ENCODE results near the gene SLC34A2. TPM values are rescaled to one million over a fixed set of nuclear protein-coding genes. Genes with fewer than 3 reads are reported as not detected.
"Not testable (repeated sequence)": the region's sequence is repeated elsewhere in the genome, so short reads cannot be mapped to it uniquely, and the experiment has no call there.

SLC34A2 gene, protein sequence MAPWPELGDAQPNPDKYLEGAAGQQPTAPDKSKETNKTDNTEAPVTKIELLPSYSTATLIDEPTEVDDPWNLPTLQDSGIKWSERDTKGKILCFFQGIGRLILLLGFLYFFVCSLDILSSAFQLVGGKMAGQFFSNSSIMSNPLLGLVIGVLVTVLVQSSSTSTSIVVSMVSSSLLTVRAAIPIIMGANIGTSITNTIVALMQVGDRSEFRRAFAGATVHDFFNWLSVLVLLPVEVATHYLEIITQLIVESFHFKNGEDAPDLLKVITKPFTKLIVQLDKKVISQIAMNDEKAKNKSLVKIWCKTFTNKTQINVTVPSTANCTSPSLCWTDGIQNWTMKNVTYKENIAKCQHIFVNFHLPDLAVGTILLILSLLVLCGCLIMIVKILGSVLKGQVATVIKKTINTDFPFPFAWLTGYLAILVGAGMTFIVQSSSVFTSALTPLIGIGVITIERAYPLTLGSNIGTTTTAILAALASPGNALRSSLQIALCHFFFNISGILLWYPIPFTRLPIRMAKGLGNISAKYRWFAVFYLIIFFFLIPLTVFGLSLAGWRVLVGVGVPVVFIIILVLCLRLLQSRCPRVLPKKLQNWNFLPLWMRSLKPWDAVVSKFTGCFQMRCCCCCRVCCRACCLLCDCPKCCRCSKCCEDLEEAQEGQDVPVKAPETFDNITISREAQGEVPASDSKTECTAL
- not detected for total RNA-seq

DNA sequence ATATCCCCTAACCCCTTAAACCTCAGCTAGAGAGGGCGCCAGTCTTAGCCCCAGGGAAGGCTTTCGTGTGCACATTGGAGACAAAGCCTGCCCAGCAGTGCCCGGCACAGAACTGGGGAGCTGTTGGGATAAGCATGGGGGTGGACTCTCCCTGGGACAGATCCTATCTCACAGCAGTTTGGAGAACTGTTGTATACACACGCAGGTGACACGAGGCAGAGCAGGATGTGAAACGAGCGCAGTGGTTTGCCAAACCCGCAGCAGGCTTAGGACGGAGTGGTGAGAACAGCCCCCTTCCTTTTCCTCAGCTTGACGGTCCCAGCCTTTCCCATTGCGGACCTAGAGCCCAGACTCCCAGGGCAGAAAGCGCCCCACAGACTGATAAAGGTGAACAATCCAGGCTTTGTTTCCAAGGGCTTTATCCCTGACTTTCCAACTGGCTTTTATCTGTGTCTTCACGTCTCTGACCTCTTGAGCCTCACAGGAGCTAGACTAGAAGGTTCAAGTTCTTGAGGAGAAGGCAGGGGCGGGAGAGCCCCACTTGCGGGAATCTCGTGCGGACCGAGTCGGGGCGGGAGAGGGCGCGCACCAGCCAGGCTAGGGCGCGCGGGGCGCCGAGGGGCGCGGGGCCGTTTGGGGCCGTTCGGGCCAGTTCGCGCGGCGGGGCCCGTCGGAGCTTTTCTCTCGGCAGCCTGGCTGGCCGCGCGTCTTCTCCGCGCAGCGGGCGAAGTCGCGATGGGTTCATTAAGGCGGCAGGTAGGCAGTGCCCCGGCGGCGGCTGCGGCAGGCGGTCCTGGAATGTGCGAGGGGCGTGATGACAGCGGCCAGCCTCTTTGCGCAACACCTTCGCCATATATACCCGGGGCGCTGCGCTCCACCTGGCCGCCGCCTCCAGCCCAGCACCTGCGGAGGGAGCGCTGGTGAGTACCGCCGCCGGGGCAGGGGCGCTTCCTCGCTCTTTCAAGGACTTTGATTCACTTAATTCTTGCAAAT lies at the start of gene SLC34A2:
Gene SLC34A2 (plus strand): TSS at position 881 of the 993 bp plus-strand sequence. CDS start 6,650 bp downstream, outside the sequence.
- ChIA-PET POLR2A (no interaction called here), CTCF (no interaction called here)

DNA sequence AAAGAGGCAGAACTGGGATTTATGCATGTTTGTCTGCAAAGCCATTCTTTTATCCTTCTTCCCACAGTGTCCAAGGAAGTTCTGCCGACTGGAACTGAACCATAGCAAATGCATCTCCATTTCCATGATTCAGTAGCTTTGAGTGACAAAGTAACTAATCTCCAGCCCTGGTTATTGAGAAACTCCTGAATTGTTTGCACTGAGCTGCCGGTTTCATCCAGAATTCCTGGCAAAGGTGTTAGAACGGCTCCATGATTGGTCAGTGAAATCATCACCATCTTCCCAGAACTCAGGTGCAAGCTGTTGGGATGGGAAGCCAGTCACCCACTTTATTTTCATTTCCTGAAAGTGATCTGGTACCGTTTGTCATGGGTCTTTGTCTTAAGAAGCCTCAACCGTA lies 47.0 kb upstream of the SLC34A2 start:
- POLR2A ChIA-PET: no interaction called here
- CTCF ChIA-PET: interaction anchor here (0.6 kb wide), 1 partner anchor 1027 kb away, joined by 3 read pairs; no protein-coding TSS in a partner anchor

DNA sequence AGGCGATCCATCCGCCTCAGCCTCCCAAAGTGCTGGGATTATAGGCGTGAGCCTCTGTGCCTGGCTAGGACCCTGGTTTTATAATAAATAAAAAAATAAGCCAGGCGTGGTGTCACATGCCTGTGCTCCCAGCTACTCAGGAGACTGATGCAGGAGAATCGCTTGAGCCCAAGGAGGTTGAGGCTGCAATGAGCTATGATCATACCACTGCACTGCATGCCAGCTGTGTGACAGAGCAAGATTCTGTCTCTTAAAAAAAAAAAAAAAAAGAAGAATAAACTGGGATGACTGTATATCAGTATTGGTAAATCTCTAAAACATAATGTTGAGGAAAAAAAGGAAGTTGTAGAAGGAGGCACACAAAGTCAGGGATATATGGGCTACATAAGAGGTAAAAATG lies 45.7 kb upstream of the SLC34A2 start:
- ChIA-PET CTCF (interaction anchor here (0.7 kb wide), 1 partner anchor 159 kb away, joined by 4 read pairs; no protein-coding TSS in a partner anchor), POLR2A (no interaction called here)

DNA sequence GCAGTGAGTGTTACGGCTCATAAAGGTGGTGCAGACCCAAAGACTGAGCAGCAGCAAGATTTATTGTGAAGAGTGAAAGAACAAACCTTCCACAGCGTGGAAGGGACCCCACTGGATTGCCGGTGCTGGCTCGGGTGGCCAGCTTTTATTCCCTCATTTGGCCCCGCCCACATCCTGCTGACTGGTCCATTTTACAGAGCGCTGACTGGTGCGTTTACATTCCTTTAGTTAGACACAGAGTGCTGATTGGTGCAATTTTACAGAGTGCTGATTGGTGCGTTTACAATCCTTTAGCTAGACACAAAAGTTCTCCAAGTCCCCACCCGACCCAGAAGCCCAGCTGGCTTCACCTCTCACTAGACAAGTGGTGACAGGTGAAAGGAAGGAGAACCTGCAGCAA lies 42.0 kb upstream of the SLC34A2 start:
- CTCF ChIA-PET, POLR2A ChIA-PET: not testable (repeated sequence)

DNA sequence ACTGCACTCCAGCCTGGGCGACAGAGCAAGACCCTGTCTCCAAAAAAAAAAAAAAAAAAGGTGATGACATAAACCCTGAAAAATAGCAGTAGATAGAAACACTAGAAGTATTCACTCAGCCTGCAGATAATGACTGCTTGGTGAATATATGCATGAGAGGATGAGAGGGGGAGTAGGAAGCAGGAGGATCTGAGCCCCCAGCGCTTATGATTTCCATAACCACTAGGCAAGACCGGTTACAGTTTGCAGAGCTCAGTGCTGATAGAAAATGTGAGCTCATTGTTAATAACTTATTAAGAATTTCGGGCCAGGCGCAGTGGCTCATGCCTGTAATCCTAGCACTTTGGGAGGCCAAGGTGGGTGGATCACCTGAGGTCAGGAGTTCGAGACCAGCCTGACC lies 40.8 kb upstream of the SLC34A2 start:
- POLR2A ChIA-PET: no interaction called here
- CTCF ChIA-PET: no interaction called here

DNA sequence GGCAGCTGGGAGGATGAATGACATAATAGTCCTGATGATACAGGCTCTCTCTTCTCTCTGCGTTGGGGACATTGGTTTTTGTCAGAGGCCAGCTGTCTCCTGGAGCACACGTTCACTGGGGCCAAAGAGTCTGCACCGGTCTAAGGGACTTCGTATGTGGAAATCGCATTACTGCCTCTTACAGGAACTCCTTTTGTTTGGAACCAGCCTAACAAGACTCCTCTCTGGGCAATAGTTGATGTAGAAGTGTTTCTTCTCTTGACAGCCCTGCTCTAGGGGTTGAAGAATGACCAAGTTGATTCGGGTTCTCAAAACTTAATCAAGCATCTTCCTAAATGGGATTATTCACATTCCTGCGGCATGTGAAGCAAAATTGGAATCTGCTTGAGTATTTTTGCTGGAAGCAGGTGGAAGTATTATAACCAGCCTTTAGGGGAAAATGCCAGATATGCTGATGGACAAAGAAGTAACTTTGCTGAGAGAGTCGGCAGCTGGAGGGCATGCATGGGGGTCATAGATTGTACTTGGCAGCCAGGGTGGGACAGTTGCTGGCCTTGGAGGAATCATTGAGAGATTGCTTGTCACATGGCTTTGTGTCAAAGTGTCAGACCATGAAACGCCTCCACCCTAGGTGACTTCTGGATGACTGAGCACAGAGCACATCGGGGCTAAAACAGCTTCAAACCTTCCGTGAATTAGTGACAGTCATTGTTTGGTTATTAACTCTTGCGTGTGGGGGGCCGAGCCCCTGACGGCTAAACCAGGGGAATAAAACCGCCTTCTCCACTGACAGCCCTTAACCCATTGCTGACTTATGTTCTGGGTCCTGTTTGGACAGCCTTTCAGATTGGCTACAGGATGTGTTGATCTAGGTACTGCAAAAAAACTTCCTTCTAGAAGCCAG lies 34.4 kb upstream of the SLC34A2 start:
- CTCF ChIA-PET: no interaction called here
- POLR2A ChIA-PET: no interaction called here

DNA sequence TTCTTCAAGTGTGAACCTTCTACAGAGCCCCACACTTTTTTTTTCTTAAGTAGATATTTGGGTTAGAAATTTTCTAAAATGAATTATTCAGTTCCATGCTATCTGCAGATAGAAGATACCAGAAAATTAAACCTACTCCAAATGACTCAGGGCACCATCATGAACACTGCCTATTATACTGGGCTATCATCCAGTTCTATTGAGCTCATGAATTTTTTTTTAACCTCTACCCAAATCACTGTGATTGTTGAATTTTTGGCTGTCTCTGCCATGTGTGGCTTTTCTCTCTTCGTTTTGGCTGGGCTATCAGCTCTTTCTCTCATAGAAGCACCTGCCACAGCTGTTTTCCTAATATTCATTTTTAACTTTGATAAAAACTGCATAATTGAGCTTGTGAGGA lies 31.0 kb upstream of the SLC34A2 start:
- CTCF ChIA-PET: interaction anchor here (1.4 kb wide), 1 partner anchor 185 kb away, joined by 3 read pairs; no protein-coding TSS in a partner anchor
- POLR2A ChIA-PET: no interaction called here

DNA sequence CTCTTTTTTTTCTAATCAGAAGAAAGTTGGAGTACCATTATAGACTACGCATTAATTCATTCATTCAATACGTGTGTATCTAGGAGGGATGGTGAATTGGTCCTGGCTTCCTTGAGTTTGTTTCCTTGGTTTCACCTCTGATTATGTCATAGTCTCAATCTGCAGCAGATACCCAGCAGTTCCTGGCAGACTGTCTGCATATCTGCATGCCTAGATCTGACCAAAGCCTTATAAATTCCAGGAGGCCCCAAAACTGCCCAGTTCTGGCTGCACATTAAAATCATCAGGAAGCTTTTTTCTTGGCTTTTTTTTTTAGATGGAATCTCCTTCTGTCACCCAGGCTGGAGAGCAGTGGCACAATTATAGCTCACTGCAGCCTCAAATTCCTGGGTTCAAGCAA lies 27.2 kb upstream of the SLC34A2 start:
- CTCF ChIA-PET: no interaction called here
- POLR2A ChIA-PET: no interaction called here

DNA sequence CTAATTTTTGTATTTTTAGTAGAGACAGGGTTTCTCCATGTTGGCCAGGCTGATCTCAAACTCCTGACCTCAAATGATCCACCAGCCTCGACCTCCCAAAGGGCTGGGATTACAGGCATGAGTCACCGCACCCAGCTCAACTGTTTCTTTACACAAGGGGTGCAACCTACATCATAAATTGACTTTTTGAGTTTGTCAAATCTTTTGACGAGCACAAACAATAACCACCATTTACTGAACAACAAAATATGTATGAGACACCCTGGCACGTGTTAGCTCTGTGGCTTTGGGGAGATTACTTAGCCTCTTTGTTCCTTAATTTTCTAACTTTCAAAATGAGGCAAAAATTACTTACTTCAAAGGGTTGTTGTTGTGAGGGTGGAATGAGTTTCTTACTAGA lies 23.5 kb upstream of the SLC34A2 start:
- CTCF ChIA-PET: no interaction called here
- POLR2A ChIA-PET: no interaction called here

DNA sequence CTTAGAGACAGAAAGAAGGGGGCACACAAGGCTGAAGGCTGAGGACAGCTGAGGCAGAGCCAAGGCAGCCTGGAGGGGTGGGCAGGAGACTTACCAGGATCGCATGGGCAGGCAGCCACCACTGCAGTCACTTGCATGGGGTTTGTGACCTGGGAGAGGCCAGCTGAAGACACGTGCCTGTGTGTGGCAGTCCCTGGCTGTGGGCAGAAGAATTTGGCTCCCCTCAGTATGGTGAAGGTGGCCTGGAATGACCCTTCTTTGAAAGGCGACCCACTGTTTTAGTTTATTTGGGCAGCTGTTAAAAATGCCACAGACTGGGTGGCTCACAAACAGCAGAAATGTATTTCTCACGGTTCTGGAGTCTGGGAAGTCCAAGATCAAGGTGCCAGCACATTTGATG lies 22.1 kb upstream of the SLC34A2 start:
- POLR2A ChIA-PET: no interaction called here
- CTCF ChIA-PET: no interaction called here

DNA sequence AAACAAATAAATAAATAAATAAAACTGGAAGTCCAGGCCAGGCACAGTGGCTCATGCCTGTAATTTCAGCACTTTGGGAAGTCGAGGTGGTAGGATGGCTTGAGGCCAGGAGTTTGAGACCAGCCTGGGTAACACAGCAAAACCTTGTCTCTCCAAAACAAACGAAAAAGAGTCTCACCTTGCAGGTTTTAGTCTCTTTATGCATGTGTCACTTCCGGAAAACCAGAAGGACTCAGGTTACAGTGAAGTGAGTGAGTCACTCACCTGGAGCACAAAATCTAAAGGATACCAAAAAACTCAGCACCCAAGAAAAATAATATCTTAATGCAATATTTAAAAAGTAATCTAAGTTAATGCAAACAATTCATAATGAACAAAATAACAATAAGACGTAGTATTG lies 20.1 kb upstream of the SLC34A2 start:
- POLR2A ChIA-PET: no interaction called here
- CTCF ChIA-PET: no interaction called here

DNA sequence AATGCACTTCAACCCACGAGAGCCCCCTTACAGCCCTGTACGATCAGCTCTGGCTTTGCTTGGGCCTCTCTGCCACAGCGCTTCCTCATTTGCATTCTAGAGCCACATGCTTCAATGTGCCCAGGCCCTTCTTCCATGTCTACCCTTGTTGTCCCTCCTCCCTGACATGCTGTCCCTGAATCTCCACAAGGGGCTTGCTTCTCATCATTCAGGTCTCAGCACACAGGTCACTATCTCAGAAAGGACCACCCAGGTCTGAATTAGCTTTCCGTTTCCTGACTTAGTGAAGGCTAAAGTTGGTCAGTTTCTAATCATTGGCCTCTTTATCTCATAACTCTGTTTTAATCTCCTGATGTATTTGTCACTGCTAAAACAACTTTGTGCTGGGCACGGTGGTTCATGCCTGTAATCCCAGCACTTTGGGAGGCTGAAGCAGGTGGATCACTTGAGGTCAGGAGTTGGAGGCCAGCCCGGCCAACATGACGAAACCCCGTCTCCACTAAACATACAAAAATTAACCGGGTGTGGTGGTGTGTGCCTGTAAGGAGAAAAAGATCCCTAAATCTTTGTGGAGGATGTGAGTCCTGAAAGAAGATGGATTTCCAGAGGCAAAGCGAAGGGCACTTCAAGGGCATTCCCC lies 17.9 kb upstream of the SLC34A2 start:
- POLR2A ChIA-PET: no interaction called here
- CTCF ChIA-PET: no interaction called here

DNA sequence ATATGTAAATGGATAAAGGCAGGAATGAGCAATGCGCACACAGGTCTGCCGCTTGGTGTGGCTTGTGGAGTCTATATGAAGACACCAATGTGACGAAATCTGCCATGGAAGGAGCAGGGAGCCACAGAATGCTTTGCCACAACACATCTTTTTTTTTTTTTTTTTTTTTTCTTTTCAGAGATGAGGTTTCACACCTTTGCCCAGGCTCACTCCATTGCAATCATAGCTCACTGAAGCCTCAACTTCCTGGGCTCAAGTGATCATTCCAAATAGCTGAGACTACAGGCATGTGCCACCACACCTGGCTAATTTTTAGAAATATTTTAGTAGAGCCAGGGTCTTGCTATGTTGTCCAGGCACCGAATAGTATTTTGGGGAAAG lies 17.4 kb upstream of the SLC34A2 start:
- ChIA-PET CTCF (interaction anchor here (0.7 kb wide), 1 partner anchor 97 kb away, joined by 3 read pairs; no protein-coding TSS in a partner anchor), POLR2A (no interaction called here)

DNA sequence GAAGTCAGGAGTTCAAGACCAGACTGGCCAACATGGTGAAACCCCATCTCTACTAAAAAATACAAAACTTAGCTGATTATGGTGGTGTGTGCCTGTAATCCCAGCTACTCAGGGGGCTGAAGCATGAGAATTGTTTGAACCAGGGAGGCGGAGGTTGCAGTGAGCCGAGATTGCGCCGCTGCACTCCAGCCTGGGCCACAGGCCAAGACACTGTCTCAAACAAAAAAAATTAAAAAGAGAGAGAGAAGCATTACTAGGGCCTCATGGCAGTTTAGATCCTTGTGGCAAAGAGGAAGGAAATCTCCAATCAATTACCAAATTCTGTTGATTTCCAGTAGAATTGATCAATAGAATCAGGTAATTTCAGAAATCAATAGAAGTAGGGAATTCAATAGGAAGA lies 16.8 kb upstream of the SLC34A2 start:
- CTCF ChIA-PET: interaction anchor here (0.7 kb wide), 1 partner anchor 98 kb away, joined by 3 read pairs; no protein-coding TSS in a partner anchor
- POLR2A ChIA-PET: no interaction called here

DNA sequence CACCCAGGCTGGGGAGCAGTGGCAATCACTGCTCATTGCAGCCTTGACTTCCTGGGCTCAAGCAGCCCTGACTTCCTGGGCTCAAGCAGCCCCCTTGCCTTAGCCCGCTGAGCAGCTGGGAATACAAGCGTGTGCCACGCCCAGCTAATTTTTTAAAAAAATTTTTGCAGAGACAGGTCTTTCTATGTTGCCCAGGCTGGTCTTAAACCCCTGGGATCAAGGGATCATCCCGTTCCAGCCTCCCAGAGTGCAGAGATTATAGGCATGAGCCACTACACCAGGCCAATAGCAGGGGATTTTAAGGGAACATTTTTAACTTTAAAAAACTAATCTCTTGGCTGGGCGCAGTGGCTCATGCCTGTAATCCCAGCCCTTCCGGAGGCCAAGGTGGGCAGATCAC lies 5.3 kb upstream of the SLC34A2 start:
- CTCF ChIA-PET: no interaction called here

DNA sequence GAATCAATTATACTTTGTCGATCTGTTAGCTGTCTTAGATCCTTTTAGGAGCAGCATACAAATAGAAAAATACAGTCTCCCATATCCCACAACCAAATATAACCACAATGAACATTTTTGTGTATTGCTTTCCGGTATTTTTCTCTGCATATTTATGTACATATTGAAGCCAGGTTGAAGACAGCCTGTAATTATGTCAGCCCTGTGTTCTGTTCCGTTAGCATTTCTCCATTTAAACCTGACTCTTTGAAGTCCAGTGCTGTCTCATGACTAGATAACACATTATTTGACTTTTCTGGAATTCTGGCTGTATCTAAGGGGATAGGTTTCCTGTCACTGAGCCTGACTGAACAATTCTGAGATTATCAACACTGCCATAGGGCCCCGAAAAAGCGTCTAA lies 4.0 kb upstream of the SLC34A2 start:
- ChIA-PET CTCF (no interaction called here), POLR2A (no interaction called here)

More for the DNA sequence above, 5.3 kb upstream of the SLC34A2 start:
- POLR2A ChIA-PET: no interaction called here

DNA sequence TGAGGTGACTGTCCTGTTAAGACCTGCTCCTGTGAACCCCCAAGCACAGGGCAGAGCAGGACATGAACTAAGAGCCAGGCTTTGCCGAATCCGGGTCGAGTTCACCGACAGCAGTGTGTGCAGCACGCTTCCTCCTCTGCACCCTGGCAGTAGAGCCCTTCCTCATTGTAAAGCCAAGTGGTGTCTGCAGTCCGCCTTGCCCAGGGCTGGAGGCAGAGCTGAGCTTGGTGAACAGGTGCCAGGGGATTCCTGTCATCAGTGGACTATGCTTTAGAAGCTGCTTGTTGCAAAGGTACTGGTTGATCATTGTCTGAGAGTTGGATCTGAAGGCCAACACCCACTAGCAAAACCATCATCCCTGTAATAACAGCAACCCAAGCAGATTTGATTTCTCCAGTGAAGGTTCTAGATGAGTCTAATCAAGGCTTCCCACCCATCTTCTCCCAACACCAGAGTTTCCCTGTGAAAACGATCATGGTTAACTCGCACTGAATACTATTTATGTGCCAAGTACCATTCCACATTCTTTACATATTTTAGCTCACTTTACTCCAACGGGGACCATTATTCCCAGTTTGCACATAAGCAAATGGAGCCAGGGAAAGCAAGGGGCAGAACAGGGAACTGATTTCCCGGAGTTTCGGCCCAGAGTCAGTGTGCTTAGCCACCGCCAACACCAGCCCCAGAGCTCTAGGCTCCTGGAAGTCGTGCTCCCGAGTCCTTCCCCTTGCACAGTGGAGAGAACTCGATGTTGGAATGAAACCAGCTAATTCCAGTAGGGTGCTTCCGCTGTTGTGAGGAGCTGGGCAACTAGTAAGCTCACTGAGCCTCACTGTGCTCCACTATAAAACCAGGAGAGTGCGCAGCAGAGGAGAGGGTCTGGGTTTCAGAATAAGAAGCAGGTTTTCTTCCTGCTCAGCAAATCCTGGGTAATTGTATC lies 1.4 kb upstream of the SLC34A2 start:
- CTCF ChIA-PET: no interaction called here

DNA sequence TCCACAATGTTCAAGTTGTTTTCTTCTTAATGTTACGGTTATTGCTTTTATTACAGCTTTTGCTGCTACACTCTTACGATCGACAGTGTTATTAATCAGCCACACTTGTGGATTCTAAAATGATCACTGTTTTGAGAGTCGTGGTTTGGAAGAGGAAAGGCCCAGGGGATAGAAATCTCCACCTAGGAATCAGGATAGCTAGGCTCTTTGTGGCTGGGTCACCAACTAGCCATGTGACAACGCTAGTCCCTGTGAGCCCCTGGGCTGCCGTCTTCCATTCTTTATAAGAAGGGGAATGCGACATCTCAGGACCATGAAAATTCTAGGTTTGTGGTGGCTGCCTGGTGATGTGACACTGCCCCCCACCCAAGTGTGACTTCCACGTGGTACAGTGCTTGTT lies 380 bp downstream of the SLC34A2 start:
- POLR2A ChIA-PET: no interaction called here
- CTCF ChIA-PET: no interaction called here

More for the DNA sequence above, 1.4 kb upstream of the SLC34A2 start:
- POLR2A ChIA-PET: no interaction called here

Data from activated CD8-positive, alpha-beta memory T cell treated with anti-CD3 and anti-CD28 coated beads for 36 hours (primary cell).